ENCODE results near the gene ALOX5.

DNA sequence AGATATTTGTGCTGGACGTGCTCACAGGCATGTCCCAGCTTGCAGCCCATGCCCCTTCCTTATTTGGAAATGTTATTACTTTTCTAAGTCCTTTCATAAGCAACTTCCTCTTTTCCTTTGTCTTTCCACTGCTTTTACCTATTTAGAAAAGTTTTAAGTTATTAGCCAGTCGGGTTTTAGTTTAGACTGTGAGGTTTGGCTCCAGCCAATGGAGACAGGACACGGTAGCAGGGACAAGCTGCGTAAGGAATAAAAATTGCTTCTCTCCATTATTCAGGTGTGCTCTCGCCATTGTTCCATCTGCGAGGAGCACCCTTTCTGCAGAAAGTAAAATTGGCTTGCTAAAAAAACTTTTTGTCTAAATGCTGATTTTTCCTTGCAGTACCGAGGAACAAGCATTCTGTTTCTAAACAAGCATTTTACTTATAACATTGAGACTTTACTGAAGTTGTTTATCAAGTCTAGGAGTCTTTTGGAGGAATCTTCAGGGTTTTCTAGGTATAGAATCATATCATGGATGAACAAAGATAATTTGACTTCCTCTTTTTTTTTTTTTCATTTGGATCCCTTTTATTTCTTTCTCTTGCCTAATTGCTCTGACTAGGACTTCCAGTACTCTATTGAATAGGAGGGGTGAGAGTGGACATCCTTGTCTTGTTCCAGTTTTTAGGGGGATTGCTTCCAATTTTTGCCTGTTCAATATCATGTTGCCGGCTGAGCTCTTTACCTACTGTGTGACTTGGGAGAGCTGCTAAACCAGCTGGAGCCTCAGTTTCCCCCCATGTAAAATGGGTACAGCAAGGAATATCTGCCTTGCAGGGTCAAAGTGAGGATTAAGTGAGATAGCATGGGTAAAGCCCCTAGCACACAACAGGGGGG, 63.8 kb downstream of the ALOX5 start:
- TF ChIP-seq, protein P1, sequence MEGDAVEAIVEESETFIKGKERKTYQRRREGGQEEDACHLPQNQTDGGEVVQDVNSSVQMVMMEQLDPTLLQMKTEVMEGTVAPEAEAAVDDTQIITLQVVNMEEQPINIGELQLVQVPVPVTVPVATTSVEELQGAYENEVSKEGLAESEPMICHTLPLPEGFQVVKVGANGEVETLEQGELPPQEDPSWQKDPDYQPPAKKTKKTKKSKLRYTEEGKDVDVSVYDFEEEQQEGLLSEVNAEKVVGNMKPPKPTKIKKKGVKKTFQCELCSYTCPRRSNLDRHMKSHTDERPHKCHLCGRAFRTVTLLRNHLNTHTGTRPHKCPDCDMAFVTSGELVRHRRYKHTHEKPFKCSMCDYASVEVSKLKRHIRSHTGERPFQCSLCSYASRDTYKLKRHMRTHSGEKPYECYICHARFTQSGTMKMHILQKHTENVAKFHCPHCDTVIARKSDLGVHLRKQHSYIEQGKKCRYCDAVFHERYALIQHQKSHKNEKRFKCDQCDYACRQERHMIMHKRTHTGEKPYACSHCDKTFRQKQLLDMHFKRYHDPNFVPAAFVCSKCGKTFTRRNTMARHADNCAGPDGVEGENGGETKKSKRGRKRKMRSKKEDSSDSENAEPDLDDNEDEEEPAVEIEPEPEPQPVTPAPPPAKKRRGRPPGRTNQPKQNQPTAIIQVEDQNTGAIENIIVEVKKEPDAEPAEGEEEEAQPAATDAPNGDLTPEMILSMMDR (IDR thresholded peaks at IDR 0.05), result no peak
- no peak for TF ChIP-seq POLR2A (IDR thresholded peaks at IDR 0.05)

Measured in suprapubic skin (tissue), 3 donors.